Activated B cell treated with CpG ODN at 0.5 μM for 24 hours (primary cell): ENCODE data around the gene LAYN. TPM values are rescaled to one million over a fixed set of nuclear protein-coding genes. Genes with fewer than 3 reads are reported as not detected.

Experiments
- ATAC-seq: fragments of 200-7000 bp; cut with Tn5 transposase; one replicate; pipeline ENCODE4 v1.10.0; 2021; ENCODE audit warnings: low read depth, mild to moderate bottlenecking, moderate library complexity
- CTCF ChIA-PET: fragments of 350-600 bp; sonication (Branson Sonifier 250); formaldehyde crosslinking; loops from one replicate; lab custom pipeline; 2021; ENCODE audit warnings: antibody characterized with exemption; lab: Charles Lee
- POLR2A ChIA-PET: fragments of 350-600 bp; sonication (Branson Sonifier 250); formaldehyde crosslinking; loops from one replicate; lab custom pipeline; 2021; ENCODE audit warnings: antibody characterized with exemption; lab: Charles Lee
- DNase-seq: peaks from one replicate; pipeline ENCODE4 v3.0.0; 2022
- H3K27ac Mint-ChIP-seq: one replicate; pipeline ENCODE4 v1.8.0; 2020; ENCODE audit warnings: mixed read lengths
- H3K27me3 Mint-ChIP-seq: one replicate; pipeline ENCODE4 v1.8.0; 2021; ENCODE audit warnings: mixed read lengths
- H3K36me3 Mint-ChIP-seq: one replicate; pipeline ENCODE4 v1.8.0; 2021; ENCODE audit warnings: low read depth, mixed read lengths
- H3K4me1 Mint-ChIP-seq: one replicate; pipeline ENCODE4 v1.8.0; 2021; ENCODE audit warnings: mixed read lengths
- H3K4me3 Mint-ChIP-seq: one replicate; pipeline ENCODE4 v1.8.0; 2020; ENCODE audit warnings: mild to moderate bottlenecking, mixed read lengths
- H3K9me3 Mint-ChIP-seq: one replicate; pipeline ENCODE4 v1.8.0; 2020; ENCODE audit warnings: mixed read lengths
- CTCF ChIP-seq: fragments of 200-600 bp; IDR thresholded peaks from one replicate; pipeline ENCODE4 v1.8.0; 2022; ENCODE audit warnings: antibody characterized with exemption, mild to moderate bottlenecking
- intact Hi-C: fragments of 100-400 bp; cut with micrococcal nuclease; formaldehyde crosslinking; loops from one replicate; pipeline ENCODE4 v1.15.1; 2024
- total RNA-seq: library from RNA; stranded (reverse); gene quantifications from 2 replicates; pipeline ENCODE4 v1.2.3, GENCODE V29; 2022

The LAYN gene
- total RNA-seq, 1 donor from 2014 or later: not detected

- Mint-ChIP-seq H3K27me3 (peaks cover 25% of the 10 kb centered on the region), H3K36me3 (no peaks in the 10 kb centered on the region), H3K27ac (no peak overlapping the region), H3K9me3 (no peaks in the 10 kb centered on the region), H3K4me3 (no peak overlapping the region), H3K4me1 (peaks cover 2% of the 10 kb centered on the region)
- DNase-seq (no peak), ATAC-seq (no peak)
- intact Hi-C loops: no loop called here
- ChIA-PET POLR2A (no interaction called here), CTCF (no interaction called here)
- TF ChIP-seq CTCF: no peak
Measured at GRCh38 chr11:111524056-111524455, 16.5 kb upstream of the LAYN start.

- peaks cover 22% of the 10 kb centered on the region for H3K27me3 Mint-ChIP-seq
- DNase-seq: no peak
- H3K36me3 Mint-ChIP-seq: no peaks in the 10 kb centered on the region
- intact Hi-C loops: no loop called here
- POLR2A ChIA-PET: no interaction called here
- peaks cover 2% of the 10 kb centered on the region for H3K4me1 Mint-ChIP-seq
- ATAC-seq: no peak
- no peak for TF ChIP-seq CTCF
- CTCF ChIA-PET: no interaction called here
- H3K4me3 Mint-ChIP-seq: no peak overlapping the region
- H3K9me3 Mint-ChIP-seq: no peaks in the 10 kb centered on the region
- H3K27ac Mint-ChIP-seq: no peak overlapping the region
Measured at GRCh38 chr11:111525456-111525855, 15.1 kb upstream of the LAYN start.

GRCh38 chr11:111526501-111526900 lies 14.0 kb upstream of the LAYN start:
- Mint-ChIP-seq H3K27me3 (peaks cover 19% of the 10 kb centered on the region), H3K4me1 (peaks cover 2% of the 10 kb centered on the region), H3K9me3 (no peaks in the 10 kb centered on the region), H3K27ac (no peak overlapping the region), H3K4me3 (no peak overlapping the region), H3K36me3 (no peaks in the 10 kb centered on the region)
- ChIA-PET POLR2A (no interaction called here), CTCF (no interaction called here)
- TF ChIP-seq CTCF: no peak
- intact Hi-C loops: no loop called here
- ATAC-seq (no peak), DNase-seq (no peak)

GRCh38 chr11:111527279-111527678 lies 13.2 kb upstream of the LAYN start:
- Mint-ChIP-seq H3K27me3 (peaks cover 18% of the 10 kb centered on the region), H3K4me3 (no peak overlapping the region), H3K9me3 (no peaks in the 10 kb centered on the region), H3K36me3 (no peaks in the 10 kb centered on the region), H3K27ac (no peak overlapping the region), H3K4me1 (peaks cover 2% of the 10 kb centered on the region)
- ChIA-PET POLR2A (no interaction called here), CTCF (no interaction called here)
- intact Hi-C loops: no loop called here
- TF ChIP-seq CTCF: no peak
- DNase-seq (no peak), ATAC-seq (no peak)

GRCh38 chr11:111528557-111528956 lies 12.0 kb upstream of the LAYN start:
- Mint-ChIP-seq H3K4me3 (no peak overlapping the region), H3K36me3 (no peaks in the 10 kb centered on the region), H3K9me3 (no peaks in the 10 kb centered on the region), H3K4me1 (peaks cover 2% of the 10 kb centered on the region), H3K27me3 (peaks cover 20% of the 10 kb centered on the region), H3K27ac (no peak overlapping the region)
- no peak for TF ChIP-seq CTCF
- ChIA-PET POLR2A (no interaction called here), CTCF (no interaction called here)
- DNase-seq (no peak), ATAC-seq (no peak)
- intact Hi-C loops: no loop called here
